Endothelial cell of hepatic sinusoid (primary cell): Measurements from ENCODE around the gene SNAI1.
"Not testable (repeated sequence)": the region's sequence is repeated elsewhere in the genome, so short reads cannot be mapped to it uniquely, and the experiment has no call there.

Source experiments
- in situ Hi-C: cut with HindIII; loops from 2 replicates; pipeline ENCODE4 v1.10.0; 2017; ENCODE audit warnings: low sequenced_read_pairs

SNAI1 gene

DNA sequence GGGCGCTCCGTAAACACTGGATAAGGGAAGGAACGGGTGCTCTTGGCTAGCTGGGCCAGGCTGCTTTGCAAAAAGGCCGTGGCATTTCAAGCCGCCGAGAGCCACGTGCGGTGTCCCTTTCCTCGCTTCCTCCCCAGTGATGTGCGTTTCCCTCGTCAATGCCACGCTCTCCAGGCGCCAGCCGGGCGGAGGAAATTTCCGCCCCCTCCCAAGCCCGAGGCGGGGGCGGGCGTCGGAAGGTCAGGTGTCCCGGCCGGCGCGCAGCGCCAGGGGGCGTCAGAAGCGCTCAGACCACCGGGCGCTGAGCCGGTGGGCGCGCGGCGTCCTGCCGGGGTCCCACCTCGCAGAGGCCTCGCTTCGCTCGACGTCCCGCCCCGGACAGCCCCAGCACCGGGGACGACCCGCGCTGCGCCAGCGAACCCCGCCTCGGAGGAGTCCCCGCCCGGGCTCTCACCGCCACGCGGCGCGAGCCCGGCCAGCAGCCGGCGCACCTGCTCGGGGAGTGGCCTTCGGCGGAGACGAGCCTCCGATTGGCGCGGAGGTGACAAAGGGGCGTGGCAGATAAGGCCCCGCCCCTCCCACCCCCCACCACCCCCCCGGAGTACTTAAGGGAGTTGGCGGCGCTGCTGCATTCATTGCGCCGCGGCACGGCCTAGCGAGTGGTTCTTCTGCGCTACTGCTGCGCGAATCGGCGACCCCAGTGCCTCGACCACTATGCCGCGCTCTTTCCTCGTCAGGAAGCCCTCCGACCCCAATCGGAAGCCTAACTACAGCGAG lies at the start of gene SNAI1:
SNAI1 (plus strand) TSS at position 635 of the 777 bp plus-strand sequence; CDS start at position 715, 80 bp downstream.
- in situ Hi-C loops: loop anchor here (10.0 kb wide), 1 partner anchor 92 kb away; no protein-coding TSS in a partner anchor

DNA sequence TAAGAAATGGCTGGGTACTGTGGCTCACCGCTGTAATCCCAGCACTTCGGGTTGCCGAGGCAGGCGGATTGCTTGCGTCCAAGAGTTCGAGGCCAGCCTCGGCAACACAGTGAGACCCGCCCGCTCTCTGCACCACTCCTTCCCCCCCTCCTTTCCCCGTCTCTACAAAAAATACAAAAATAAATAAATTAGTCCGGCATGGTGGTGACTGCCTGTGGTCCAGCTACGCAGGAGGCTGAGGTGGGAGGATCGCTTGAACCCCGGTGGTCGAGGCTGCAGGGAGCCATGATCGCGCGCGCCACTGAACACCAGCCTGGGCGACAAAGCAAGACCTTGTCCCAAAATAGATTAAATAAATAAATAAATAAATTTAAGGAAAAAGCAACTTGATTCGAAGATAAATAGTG lies 47.0 kb upstream of the SNAI1 start:
- in situ Hi-C loops: no loop called here

DNA sequence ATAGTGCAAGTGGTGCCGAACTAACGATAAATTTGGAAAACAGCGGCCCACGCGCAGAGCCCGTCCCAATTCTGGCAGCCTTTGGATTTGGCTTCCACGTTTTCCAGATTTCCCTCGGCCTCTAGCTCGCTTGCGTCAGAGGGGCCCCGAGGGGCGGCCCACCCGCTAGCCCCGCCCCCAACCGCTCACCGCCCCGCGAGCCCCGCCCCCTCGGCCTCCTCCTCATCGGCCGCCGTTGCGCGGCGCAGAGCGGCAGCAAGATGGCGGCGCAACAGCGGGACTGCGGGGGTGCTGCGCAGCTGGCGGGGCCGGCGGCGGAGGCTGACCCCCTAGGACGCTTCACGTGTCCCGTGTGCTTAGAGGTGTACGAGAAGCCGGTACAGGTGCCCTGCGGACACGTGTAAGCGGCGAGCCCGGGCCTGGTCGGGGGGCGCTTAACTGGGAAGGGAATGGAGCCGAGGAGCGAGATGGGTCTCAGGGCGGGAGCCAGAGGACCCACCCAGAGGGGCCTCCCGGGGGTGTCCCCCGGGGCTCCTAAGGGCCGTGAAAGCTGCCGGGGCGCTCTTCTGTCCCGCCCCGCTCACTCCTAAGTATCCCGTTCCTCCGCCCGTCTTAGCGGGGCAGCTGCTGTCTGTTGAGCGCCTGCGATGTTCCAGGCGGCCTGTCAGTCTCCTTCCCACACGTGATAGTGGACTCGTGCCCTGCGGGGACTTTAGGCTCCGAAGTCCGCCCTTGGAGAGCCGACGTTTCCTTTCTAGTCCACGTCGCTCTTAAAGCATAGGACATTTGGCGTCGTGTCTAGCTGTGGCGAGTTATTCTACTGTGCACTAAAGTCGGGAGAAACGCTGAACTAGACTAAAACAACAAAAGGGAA lies 46.4 kb upstream of the SNAI1 start, which contains the start of gene RNF114:
RNF114 (plus strand) TSS at position 245 of the 874 bp plus-strand sequence; CDS start at position 261, 16 bp downstream.
- in situ Hi-C loops: no loop called here

DNA sequence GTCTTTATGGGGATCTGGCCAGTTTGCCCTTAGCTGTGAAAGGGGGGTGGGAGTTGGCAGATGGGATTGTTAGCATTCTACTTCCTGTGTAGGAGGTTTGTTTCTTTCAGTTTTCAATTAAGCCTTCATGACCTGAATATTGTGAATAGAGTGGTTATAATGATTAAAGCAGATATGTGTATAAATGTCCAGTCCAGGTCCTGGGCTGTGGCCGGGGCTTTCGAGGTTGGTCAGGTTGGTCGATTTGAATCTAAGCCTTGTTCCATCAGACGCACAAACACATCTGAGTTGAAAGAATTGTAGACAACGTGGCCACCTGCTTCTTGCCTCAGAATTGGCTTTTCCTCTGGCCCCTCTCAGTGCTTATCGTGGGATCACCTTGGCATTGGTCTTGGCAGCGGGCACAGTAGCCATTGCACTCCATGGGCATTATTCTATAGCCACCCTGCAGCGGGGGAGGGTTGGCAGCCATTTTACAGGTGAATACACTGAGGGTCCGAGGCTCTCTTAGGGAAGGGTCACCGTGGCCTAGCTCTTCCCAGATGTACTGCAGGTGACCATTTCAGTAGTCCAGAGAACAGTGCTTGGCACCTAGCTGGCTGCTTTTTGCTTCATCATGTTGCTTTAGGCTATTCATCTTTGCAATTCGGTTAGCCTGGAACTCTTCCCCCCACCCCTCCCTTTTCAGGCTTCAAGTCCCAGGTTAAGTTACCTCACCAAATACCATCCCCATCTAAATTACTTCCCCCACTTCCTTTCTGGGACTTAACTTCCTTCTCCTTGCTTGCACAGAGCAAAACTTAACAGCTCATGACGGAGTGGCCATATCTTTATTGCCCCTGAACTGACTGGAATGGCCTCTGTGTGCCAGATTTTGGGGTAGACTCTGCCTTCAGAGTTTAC lies 45.5 kb upstream of the SNAI1 start:
- in situ Hi-C loops: no loop called here

DNA sequence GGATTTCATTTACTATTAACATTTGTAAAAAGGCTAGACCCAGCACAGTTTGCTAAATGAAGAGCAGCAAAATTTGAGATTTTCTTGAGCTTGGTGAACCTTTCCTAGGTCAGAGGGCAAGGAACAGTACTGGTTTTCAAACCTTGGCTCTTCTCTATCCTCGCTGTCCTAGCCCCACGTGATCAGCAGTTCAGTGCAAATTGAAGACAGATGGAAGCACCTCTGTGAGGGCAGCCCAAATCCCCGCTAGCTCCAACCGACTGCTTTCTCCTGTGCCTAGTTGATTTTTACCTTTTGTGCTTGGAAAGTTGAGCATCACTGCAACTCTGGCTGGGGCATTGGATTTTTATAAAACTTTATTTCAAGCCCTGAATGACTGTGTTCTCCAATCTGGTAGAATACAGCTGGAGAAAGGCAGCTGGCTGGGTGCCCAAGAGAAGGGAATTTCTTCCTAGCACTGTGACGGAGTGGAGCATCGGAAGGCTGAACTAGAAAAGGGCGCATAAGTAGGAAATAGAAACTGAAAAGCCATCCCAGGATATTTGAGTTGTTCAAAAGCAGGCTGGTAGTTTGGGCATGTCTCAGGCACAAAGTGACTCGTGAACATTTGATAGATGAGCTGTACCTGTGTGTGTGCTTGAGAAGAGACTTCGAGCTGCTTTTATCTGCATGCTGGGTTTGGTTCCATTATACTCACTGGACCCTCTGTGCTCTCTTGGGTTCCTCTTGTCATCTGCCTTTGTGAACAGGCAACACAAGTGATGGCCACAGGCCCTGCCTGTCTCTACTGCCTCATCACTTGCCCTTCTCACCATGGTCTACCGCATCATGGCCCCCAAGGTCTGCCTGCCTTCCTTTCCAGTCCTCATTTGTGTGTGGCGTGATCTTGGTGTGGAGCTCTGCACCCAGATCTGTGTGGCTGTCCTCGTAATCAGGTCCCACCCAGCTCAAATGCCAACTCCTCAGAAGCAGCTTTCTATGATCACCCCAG lies 44.3 kb upstream of the SNAI1 start:
- in situ Hi-C loops: no loop called here

DNA sequence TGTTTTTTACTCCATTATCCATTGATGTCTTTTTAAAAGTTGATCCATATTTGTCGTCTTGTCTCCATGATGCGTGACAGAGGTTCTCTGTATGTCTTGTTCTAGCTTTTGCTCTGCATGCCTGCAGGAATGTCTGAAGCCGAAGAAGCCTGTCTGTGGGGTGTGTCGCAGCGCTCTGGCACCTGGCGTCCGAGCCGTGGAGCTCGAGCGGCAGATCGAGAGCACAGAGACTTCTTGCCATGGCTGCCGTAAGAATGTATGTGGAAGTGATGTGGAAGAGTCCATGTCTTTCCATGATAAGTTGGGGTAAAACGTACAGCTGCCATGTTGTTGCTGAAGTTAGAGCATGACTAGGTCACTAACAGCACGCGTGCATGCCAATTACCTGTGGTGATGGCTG lies 41.3 kb upstream of the SNAI1 start:
- in situ Hi-C loops: no loop called here

DNA sequence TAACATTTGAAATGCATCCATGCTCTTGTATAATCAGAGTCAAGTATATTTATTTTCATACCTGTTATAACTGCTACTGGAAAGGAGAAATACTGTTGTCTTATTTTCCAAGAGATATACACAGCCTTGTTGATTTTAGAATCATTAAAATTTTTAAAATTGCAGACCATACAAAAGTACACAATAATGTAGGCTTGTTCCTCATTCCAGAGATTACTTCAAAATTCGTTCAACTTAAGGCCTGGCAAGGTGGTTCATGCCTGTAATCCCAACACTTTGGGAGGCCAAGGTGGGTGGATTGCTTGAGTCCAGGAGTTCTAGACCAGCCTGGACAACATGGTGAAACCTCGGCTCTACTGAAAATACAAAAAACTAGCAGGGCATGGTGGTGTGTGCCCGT lies 40.5 kb upstream of the SNAI1 start:
- in situ Hi-C loops: no loop called here

DNA sequence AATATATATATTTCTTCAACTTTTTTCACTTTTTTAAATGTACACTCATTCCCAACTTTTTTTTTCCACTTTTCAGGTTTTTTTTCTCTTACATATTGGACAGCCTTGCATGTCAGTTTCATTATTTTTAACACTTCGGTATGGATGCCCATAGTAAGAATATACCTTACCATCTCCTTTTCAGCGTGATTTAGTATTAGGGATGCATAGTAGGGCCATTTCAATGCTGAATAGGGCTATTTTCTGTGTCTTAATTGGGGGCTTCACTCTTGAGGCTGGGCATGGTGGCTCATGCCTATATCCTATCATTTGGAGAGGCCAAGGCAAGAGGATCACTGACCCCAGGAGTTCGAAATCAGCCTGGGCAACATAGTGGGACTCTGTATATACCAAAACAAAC lies 39.8 kb upstream of the SNAI1 start:
- in situ Hi-C loops: no loop called here

DNA sequence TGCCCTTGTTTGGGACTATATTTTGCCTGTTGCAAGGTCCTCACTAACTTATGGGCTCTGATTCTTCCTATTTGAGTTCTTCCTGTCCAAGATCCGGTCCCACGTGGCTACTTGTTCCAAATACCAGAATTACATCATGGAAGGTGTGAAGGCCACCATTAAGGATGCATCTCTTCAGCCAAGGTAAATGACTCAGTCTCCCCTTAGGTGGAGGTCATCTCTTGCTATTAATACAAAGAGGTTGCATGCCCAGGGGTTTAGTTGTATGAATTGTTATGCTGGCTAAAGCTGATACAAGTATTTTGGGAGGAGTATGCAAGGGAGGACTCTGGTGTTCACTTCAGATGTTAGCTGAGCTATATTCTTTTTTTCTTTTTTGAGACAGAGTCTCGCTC lies 37.5 kb upstream of the SNAI1 start:
- in situ Hi-C loops: no loop called here

DNA sequence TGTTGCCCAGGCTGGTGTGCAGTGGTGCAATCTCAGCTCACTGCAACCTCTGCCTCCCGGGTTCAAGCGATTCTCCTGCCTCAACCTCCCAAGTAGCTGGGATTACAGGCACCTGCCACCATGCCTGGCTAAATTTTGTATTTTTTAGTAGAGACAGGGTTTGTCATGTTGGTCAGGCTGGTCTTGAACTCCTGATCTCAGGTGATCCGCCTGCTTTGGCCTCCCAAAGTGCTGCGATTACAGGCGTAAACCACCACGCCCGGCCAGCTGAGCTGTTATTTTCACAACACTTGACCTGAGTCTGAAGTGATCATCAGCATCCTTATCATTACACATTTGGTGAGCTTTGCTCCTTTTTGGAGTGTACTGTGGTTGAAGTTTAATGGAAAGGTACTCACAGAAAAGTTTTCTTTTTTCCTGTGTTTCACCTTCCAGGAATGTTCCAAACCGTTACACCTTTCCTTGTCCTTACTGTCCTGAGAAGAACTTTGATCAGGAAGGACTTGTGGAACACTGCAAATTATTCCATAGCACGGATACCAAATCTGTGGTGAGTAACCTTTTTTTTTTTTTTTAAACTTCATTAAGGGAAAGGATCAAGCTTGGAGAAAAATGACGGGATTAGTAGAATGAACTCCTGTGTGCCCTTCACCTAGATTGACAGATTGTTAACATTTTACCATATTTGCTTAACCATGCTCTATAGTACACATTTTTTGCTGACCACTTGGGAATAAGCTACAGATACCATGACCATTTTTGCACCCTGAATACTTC lies 36.9 kb upstream of the SNAI1 start:
- in situ Hi-C loops: no loop called here

DNA sequence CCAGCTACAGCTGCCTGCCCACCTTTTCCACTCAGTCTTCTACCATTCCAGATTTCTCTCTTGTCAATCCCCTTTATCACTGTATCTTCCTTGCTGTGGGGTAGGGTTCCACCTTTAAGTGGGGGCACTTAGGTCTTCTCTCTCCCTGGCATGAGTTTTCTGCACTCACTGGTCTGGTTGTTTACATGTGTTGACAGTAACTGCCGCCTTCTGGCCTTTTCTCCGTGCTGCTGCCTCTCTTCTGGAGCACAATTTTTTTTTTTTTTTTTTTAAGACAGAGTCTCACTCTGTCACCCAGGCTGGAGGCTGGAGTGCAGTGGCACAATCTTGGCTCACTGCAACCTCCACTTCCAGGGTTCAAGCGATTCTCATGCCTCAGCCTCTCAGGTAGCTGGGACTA lies 34.6 kb upstream of the SNAI1 start:
- in situ Hi-C loops: no loop called here

DNA sequence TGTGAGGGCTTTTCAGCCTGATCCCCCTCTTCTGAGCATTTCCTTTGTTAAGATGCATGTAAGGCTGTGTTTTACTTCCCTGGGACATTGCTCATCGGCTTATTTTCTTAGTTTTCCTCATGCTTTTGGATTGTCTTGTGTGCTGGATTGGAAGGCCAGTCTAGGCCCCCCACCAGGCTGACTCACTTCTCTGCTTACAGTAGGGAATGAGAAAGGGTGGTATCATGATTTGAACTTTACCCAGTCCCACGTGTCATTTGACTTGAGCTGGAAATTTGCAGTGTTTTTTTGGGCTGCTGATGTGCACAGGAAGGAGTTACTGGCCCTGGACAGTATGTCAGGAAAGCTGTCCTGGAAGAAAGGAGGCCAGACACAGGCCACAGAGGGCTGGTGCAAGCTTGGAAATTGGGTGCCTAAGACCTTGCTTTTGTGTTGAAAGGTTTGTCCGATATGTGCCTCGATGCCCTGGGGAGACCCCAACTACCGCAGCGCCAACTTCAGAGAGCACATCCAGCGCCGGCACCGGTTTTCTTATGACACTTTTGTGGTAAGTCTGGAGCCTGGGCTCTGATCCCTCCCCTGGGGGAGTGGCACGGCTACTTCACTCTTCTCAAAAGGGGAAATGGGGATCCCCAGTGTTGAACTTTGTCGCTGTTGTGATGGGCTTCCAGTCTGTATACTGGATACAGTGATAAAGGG lies 33.8 kb upstream of the SNAI1 start:
- in situ Hi-C loops: no loop called here

DNA sequence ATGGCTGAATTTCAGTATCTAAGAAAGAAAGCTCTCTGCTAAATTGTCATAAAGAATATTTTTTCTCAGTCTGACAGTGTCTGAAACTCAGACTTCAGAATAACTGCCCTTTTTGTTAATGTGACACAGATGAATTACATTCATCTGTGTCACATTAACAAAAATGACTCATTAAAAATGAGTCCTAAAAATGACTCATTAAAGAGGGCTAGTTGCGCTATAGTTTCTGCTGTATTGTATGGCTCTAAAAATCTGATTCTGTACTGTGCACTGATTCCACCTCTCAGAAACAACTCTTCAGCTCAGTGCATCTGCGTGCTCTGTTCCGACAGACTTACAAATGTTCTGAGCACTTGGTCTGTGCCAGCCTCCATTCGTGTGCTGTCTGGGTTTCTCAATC lies 31.6 kb upstream of the SNAI1 start:
- in situ Hi-C loops: no loop called here

DNA sequence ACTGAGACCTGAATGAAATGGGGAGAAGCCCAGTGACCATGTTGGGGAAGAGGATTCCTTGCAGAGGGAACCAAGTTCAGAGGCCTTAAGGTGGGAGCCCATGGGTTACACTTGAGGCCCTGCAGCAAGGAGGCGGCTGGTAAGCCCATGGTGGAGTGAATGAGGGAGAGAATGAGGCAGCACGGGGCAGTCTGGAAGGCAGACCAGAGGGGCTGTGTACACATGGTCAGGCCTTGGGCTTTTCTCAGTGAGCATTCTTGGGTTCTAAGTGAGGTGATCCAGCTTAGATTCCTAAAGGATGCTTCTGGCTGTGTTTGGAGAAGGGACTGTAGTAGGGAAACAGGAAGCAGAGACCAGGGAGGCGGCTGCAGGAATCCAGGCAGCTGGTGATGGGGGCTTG lies 27.6 kb upstream of the SNAI1 start:
- in situ Hi-C loops: no loop called here

DNA sequence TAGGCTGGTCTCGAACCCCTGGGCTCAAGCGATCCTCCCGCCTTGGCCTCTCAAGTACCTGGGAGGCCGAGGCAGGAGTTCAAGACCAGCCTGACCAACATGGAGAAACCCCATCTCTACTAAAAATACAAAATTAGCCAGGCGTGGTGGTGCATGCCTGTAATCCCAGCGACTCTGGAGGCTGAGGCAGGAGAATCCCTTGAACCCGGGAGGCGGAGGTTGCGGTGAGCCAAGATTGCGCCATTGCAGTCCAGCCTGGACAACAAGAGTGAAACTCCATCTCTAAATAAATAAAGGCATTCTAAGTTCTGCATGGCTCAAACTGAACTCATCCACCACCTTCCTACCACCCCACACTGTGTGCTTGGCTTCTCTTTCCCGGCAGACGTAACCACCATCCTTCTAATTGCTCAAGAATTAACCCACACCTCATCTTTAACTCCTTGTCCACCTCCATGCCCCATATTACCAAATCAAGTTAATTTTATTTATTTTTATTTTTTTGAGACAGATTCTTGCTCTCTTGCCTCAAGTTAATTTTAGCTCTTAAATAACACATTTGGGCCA lies 26.9 kb upstream of the SNAI1 start:
- in situ Hi-C loops: not testable (repeated sequence)

DNA sequence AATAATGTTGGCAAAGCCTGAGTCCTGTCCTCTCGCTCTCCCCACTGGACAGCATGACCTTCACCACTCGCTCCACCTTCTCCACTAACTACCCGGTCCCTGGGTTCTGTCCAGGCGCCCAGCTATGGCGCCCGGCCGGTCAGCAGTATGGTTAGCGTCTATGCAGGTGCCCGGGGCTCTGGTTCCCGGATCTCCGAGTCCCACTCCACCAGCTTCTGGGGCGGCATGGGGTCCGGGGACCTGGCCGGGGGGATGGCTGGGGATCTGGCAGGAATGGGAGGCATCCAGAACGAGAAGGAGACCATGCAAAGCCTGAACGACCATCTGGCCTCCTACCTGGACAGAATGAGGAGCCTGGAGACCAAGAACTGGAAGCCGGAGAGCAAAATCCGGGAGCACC lies 26.1 kb upstream of the SNAI1 start:
- in situ Hi-C loops: no loop called here

DNA sequence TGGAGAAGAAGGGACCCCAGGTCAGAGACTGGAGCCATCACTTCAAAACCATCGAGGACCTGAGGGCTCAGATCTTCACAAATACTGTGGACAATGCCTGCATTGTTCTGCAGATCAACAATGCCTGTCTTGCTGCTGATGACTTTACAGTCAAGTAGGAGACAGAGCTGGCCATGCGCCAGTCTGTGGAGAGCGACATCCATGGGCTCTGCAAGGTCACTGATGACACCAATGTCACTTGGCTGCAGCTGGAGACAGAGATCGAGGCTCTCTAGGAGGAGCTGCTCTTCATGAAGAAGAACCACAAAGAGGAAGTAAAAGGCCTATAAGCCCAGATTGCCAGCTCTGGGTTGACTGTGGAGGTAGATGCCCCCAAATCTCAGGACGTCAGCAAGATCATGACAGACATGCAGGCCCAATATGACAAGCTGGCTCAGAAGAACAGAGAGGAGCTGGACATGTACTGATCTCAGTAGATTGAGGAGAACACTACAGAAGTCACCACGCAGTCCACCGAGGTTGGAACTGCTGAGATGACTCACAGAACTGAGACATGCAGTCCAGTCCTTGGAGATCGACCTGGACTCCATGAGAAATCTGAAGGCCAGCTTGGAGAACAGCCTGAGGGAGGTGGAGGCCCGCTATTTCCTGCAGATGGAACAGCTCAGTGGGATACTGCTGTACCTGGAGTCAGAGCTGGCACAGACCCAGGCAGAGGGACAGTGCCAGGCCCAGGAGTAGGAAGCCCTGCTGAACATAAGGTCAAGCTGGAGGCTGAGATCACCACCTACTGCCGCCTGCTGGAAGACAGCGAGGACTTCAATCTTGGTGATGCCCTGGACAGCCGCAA lies 25.5 kb upstream of the SNAI1 start:
- in situ Hi-C loops: not testable (repeated sequence)
